Parathyroid adenoma (tissue), 2 donors: ENCODE data around the gene SLC39A13.

Experiments used
- H2AFZ ChIP-seq: fragments of 300-600 bp; sonication (generic); one replicate; pipeline ENCODE4 v1.7.0; 2017; ENCODE audit warnings: antibody characterized with exemption, mild to moderate bottlenecking
- H3K27ac ChIP-seq: fragments of 300-600 bp; sonication (generic); one replicate; pipeline ENCODE4 v1.7.0; 2017
- H3K27me3 ChIP-seq: fragments of 300-600 bp; sonication (generic); one replicate; pipeline ENCODE4 v1.7.0; 2017; ENCODE audit warnings: low read length; ENCODE audit not compliant: control insufficient read depth, insufficient read depth
- H3K36me3 ChIP-seq: fragments of 300-600 bp; sonication (generic); one replicate; pipeline ENCODE4 v1.7.0; 2017; ENCODE audit warnings: low read length; ENCODE audit not compliant: control insufficient read depth, insufficient read depth
- H3K4me1 ChIP-seq: fragments of 300-600 bp; sonication (generic); one replicate; pipeline ENCODE4 v1.7.0; 2017; ENCODE audit warnings: control low read depth
- H3K4me2 ChIP-seq: fragments of 300-600 bp; sonication (generic); one replicate; pipeline ENCODE4 v1.7.0; 2017; ENCODE audit warnings: low read length
- H3K4me3 ChIP-seq: fragments of 300-600 bp; sonication (generic); one replicate; pipeline ENCODE4 v1.7.0; 2017; ENCODE audit warnings: low read depth, low read length
- H3K79me2 ChIP-seq: fragments of 300-600 bp; sonication (generic); one replicate; pipeline ENCODE4 v1.7.0; 2017; ENCODE audit warnings: control low read depth
- H3K9ac ChIP-seq: fragments of 300-600 bp; sonication (generic); one replicate; pipeline ENCODE4 v1.7.0; 2017; ENCODE audit warnings: mild to moderate bottlenecking
- H3K9me3 ChIP-seq: fragments of 300-600 bp; sonication (generic); one replicate; pipeline ENCODE4 v1.7.0; 2017; ENCODE audit warnings: low read length; ENCODE audit not compliant: control insufficient read depth
- TF ChIP-seq, protein P1 (sequence below): fragments of 300-600 bp; sonication (generic); IDR thresholded peaks from one replicate; pipeline ENCODE4 v1.7.0; 2017; ENCODE audit warnings: antibody characterized with exemption, mild to moderate bottlenecking
- donor health status: primary hyperparathyroidism.

The SLC39A13 gene

DNA sequence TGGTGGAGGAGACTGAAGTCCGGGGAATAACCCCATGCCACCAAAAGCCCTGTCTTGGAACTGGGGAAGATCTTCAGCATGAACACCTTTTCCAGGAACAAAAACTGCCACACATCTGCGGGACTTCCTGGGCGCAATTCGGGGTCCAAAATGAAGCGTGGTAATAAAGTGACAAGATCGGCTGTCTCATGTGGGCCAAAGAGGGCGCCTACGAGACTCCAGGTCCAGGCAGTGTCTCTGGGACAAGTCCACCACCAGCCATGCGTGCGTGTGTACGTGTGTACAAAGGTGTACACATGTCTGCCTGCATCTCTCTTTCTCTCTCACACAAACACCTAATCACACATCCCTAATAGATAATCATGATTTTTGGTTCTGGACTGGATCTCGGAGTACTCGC is 47.0 kb upstream of the SLC39A13 start:
- Histone ChIP-seq H3K27ac (no peak overlapping the region), H3K9me3 (no peaks in the 10 kb centered on the region)

DNA sequence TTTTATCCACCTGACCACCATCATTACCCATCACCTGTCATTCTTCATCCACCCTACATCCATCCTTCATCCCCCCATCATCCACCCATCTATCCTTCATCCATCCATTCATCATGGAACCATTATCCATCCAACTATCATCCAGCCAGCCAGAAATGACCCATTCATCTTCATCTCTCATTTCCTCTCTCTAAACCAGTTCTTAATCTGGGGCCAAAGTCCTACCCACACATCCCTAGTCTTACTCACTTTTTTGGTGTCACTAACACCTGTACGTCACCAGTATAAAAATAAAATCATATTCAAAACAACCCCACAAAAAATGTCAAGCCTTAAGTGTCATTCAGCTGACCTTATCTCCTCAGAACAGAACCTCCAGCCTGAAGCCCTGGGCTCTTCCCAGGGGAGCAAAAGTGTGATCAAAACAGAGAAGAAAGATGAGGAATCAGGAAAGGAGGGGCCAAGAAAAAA is 42.3 kb upstream of the SLC39A13 start:
- H3K27me3 ChIP-seq: no peaks in the 10 kb centered on the region
- TF ChIP-seq, protein P1, sequence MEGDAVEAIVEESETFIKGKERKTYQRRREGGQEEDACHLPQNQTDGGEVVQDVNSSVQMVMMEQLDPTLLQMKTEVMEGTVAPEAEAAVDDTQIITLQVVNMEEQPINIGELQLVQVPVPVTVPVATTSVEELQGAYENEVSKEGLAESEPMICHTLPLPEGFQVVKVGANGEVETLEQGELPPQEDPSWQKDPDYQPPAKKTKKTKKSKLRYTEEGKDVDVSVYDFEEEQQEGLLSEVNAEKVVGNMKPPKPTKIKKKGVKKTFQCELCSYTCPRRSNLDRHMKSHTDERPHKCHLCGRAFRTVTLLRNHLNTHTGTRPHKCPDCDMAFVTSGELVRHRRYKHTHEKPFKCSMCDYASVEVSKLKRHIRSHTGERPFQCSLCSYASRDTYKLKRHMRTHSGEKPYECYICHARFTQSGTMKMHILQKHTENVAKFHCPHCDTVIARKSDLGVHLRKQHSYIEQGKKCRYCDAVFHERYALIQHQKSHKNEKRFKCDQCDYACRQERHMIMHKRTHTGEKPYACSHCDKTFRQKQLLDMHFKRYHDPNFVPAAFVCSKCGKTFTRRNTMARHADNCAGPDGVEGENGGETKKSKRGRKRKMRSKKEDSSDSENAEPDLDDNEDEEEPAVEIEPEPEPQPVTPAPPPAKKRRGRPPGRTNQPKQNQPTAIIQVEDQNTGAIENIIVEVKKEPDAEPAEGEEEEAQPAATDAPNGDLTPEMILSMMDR: no peak
- H3K4me3 ChIP-seq: no peak overlapping the region
- no peak overlapping the region for H2AFZ ChIP-seq
- no peaks in the 10 kb centered on the region for H3K36me3 ChIP-seq
- no peak overlapping the region for H3K27ac ChIP-seq
- H3K4me2 ChIP-seq: no peak overlapping the region
- H3K9me3 ChIP-seq: no peaks in the 10 kb centered on the region
- H3K4me1 ChIP-seq: no peaks in the 10 kb centered on the region
- H3K79me2 ChIP-seq: no peaks in the 10 kb centered on the region
- H3K9ac ChIP-seq: no peak overlapping the region

More for the DNA sequence above, 47.0 kb upstream of the SLC39A13 start:
- H3K27me3 ChIP-seq: no peaks in the 10 kb centered on the region
- H3K4me3 ChIP-seq: no peak overlapping the region
- no peaks in the 10 kb centered on the region for H3K79me2 ChIP-seq
- H3K4me2 ChIP-seq: no peak overlapping the region
- H2AFZ ChIP-seq: no peak overlapping the region
- no peak overlapping the region for H3K9ac ChIP-seq
- no peaks in the 10 kb centered on the region for H3K4me1 ChIP-seq
- no peaks in the 10 kb centered on the region for H3K36me3 ChIP-seq
- TF ChIP-seq, protein P1: no peak

DNA sequence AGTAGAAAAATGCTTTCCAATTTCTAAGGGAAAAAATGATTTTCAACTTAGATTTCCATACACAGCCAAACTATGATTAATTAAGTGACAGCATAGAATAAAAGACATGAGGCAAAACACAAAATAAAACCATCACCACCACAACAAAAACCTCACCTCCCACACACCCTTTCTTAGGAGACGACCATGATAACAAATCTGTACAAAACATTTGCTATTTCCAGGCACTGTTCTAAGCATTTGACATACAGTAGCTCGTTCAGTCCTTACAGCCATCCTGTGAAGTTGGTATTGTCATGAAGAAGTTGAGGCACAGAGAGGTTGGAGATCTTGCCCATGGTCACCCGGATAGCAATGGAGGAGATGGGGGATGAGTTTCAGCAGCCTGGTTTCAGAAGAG is 38.7 kb upstream of the SLC39A13 start:
- Histone ChIP-seq H2AFZ (no peak overlapping the region), H3K79me2 (no peaks in the 10 kb centered on the region), H3K36me3 (no peaks in the 10 kb centered on the region), H3K27me3 (no peaks in the 10 kb centered on the region), H3K9ac (no peak overlapping the region), H3K4me3 (no peak overlapping the region), H3K9me3 (no peaks in the 10 kb centered on the region), H3K4me1 (no peaks in the 10 kb centered on the region), H3K4me2 (no peak overlapping the region), H3K27ac (no peak overlapping the region)
- TF ChIP-seq, protein P1: no peak

DNA sequence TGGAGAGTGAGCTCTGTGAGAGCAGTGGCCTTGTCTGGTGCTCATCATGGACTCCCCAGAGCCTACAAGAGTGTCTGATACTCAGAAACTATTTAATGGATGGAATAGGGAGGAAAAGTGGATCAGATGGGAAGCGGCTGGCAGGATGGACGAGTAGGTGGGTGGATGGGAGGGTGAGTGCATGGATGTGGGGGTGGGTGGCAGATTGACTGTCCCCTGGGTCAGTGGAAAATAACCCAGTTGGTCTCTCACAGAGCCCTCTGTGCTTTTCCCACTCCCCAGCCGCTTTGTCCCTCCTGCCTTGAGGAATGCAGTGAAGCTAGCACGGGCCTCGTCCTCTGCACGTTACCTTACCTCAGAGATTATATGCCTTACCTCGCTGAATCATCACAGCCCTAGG is 36.0 kb upstream of the SLC39A13 start:
- Histone ChIP-seq H3K36me3 (no peaks in the 10 kb centered on the region), H3K4me3 (no peak overlapping the region), H3K27me3 (no peaks in the 10 kb centered on the region)

More for the DNA sequence above, 36.0 kb upstream of the SLC39A13 start:
- TF ChIP-seq, protein P1: no peak
- Histone ChIP-seq H3K9me3 (no peaks in the 10 kb centered on the region), H3K4me1 (no peaks in the 10 kb centered on the region), H3K9ac (no peak overlapping the region), H3K79me2 (no peaks in the 10 kb centered on the region), H3K4me2 (no peak overlapping the region), H2AFZ (no peak overlapping the region), H3K27ac (no peak overlapping the region)
